Measurements from ENCODE around the gene ASXL2. TPM values are rescaled to one million over a fixed set of nuclear protein-coding genes. Genes with fewer than 3 reads are reported as not detected.

ASXL2 gene
- total RNA-seq, 1 experiment from 2014 or later: 32.7 TPM

DNA sequence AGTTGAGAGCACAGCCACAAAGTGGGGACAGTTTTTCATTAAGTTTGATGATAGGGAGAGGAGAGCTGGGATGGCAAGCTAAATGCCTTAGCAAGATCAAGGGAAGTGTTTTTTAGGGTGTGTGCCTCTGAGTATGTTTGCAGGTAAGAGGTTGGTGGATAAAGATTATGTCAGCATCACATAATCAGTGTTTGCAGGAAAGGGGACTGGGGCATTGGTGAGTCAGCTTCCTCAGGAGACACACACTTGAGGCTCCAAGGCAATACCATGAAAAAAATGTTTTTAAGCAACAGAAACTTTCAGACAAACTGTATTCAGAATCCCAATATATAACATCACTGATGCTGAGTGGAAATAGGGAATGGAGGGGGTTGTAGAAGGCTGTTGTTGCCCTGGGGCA, 179.5 kb downstream of the ASXL2 start:
- Histone ChIP-seq H3K18ac (ENCODE audit: insufficient read length, low read depth, low read length) (no peak overlapping the region), H3K27me3 (ENCODE audit: insufficient read depth, low read length) (no peaks in the 10 kb centered on the region), H3K4me1 (ENCODE audit: insufficient read depth, low read length) (peaks cover 1% of the 10 kb centered on the region; the same call in 1 of the 2 replicates), H2BK15ac (ENCODE audit: low read depth, low read length) (no peak overlapping the region), H3K14ac (ENCODE audit: insufficient read depth, low read length) (no peak overlapping the region), H2BK120ac (ENCODE audit: low read depth, low read length, poor library complexity, severe bottlenecking) (no peak overlapping the region), H3K23me2 (ENCODE audit: insufficient read length, low read depth, low read length, poor library complexity, severe bottlenecking) (no peaks in the 10 kb centered on the region), H3K9ac (ENCODE audit: extremely low read depth, insufficient read length, low read length) (no peak overlapping the region), H3T11ph (ENCODE audit: low read length) (no peak overlapping the region), H4K91ac (ENCODE audit: insufficient read length, low read depth, low read length) (no peak overlapping the region), H3K4ac (ENCODE audit: low read depth, low read length) (no peak overlapping the region), H3K9me3 (ENCODE audit: control insufficient read depth, low read depth, low read length) (no peaks in the 10 kb centered on the region), H3K79me2 (ENCODE audit: insufficient read depth, low read length) (no peaks in the 10 kb centered on the region), H4K8ac (replicated peaks; ENCODE audit: insufficient read length, low read depth, low read length) (no peak overlapping the region), H3K23ac (ENCODE audit: insufficient read length, low read depth, low read length) (no peak overlapping the region), H2BK20ac (ENCODE audit: low read depth, low read length, poor library complexity, severe bottlenecking) (no peak overlapping the region), H2AFZ (ENCODE audit: low read length) (no peak overlapping the region), H3K56ac (ENCODE audit: insufficient read length, low read depth, low read length) (no peak overlapping the region), H2AK5ac (ENCODE audit: insufficient read length, low read length) (no peak overlapping the region), H3K27ac (ENCODE audit: insufficient read length, low read depth, low read length) (no peak overlapping the region), H3K79me1 (ENCODE audit: insufficient read depth, low read depth, low read length, poor library complexity, severe bottlenecking) (no peaks in the 10 kb centered on the region), H3K4me2 (ENCODE audit: insufficient read depth, insufficient read length, low read length) (no peak overlapping the region), H4K5ac (ENCODE audit: insufficient read length, low read depth, low read length) (no peak overlapping the region), H2BK5ac (ENCODE audit: insufficient read length, low read length) (no peak overlapping the region), H4K20me1 (ENCODE audit: control insufficient read depth, insufficient read depth, insufficient read length) (no peaks in the 10 kb centered on the region), H2BK12ac (ENCODE audit: insufficient read length, low read depth, low read length) (no peak overlapping the region)
- TF ChIP-seq, protein P1, sequence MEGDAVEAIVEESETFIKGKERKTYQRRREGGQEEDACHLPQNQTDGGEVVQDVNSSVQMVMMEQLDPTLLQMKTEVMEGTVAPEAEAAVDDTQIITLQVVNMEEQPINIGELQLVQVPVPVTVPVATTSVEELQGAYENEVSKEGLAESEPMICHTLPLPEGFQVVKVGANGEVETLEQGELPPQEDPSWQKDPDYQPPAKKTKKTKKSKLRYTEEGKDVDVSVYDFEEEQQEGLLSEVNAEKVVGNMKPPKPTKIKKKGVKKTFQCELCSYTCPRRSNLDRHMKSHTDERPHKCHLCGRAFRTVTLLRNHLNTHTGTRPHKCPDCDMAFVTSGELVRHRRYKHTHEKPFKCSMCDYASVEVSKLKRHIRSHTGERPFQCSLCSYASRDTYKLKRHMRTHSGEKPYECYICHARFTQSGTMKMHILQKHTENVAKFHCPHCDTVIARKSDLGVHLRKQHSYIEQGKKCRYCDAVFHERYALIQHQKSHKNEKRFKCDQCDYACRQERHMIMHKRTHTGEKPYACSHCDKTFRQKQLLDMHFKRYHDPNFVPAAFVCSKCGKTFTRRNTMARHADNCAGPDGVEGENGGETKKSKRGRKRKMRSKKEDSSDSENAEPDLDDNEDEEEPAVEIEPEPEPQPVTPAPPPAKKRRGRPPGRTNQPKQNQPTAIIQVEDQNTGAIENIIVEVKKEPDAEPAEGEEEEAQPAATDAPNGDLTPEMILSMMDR (conservative IDR thresholded peaks at IDR 0.05): no peak
- no peak for DNase-seq
- 0 out of 2 replicates have a peak, but pooled peaks cover 2% of the 10 kb centered on the region for H3K27me3 Mint-ChIP-seq (ENCODE audit: low read depth)
- no peaks in the 10 kb centered on the region for H3K36me3 Mint-ChIP-seq (ENCODE audit: insufficient read depth in 1 of 3, low read depth in 3 of 3)
- H3K9me3 Mint-ChIP-seq: peaks cover 0 to under 1% of the 10 kb centered on the region in 2 experiments; a peak in 1 of 5 replicates
- H3K4me3 Mint-ChIP-seq: no peak overlapping the region
- H3K27ac Mint-ChIP-seq: no peak overlapping the region
- H3K4me1 Mint-ChIP-seq: peaks cover 2 to 3% of the 10 kb centered on the region in 2 experiments; a peak in 2 of 4 replicates
